H9 (cell line): Measurements from ENCODE around the gene TRNP1. TPM values are rescaled to one million over a fixed set of nuclear protein-coding genes. Genes with fewer than 3 reads are reported as not detected.
A peak's percentile ranks its signal among the peaks of the same experiment; 100 is the strongest.

ENCODE experiments used
- DNase-seq: peaks from one replicate; pipeline ENCODE4 v3.0.0-alpha.2; 2017
- H2AFZ ChIP-seq: one replicate; pipeline ENCODE4 v1.6.1; 2013; ENCODE audit warnings: mild to moderate bottlenecking, low read length, control low read depth, moderate library complexity
- H2AK5ac ChIP-seq: 2 replicates; pipeline ENCODE4 v1.6.1; 2013; ENCODE audit warnings: low read length, control low read depth, mixed read lengths; ENCODE audit not compliant: insufficient read length
- H2BK120ac ChIP-seq: one replicate; pipeline ENCODE4 v1.6.1; 2013; ENCODE audit warnings: low read depth, mild to moderate bottlenecking, low read length, control low read depth, inconsistent platforms; ENCODE audit not compliant: poor library complexity, severe bottlenecking
- H2BK12ac ChIP-seq: 2 replicates; pipeline ENCODE4 v1.6.1; 2013; ENCODE audit warnings: low read length, control low read depth, mixed read lengths, low read depth; ENCODE audit not compliant: insufficient read length
- H2BK15ac ChIP-seq: 2 replicates; pipeline ENCODE4 v1.6.1; 2013; ENCODE audit warnings: low read depth, low read length, control low read depth
- H2BK20ac ChIP-seq: one replicate; pipeline ENCODE4 v1.6.1; 2013; ENCODE audit warnings: low read depth, mild to moderate bottlenecking, low read length, control low read depth, inconsistent platforms; ENCODE audit not compliant: poor library complexity, severe bottlenecking
- H2BK5ac ChIP-seq: 2 replicates; pipeline ENCODE4 v1.6.1; 2013; ENCODE audit warnings: low read length, control low read depth, mixed read lengths; ENCODE audit not compliant: insufficient read length
- H3K14ac ChIP-seq: 2 replicates; pipeline ENCODE4 v1.6.1; 2013; ENCODE audit warnings: low read length, control low read depth; ENCODE audit not compliant: insufficient read depth
- H3K18ac ChIP-seq: 2 replicates; pipeline ENCODE4 v1.6.1; 2013; ENCODE audit warnings: low read depth, mild to moderate bottlenecking, mixed read lengths, low read length, control low read depth; ENCODE audit not compliant: insufficient read length
- H3K23ac ChIP-seq: 2 replicates; pipeline ENCODE4 v1.6.1; 2013; ENCODE audit warnings: low read length, control low read depth, mixed read lengths, low read depth; ENCODE audit not compliant: insufficient read length
- H3K23me2 ChIP-seq: 2 replicates; pipeline ENCODE4 v1.6.1; 2013; ENCODE audit warnings: low read depth, mild to moderate bottlenecking, mixed read lengths, low read length, control low read depth; ENCODE audit not compliant: insufficient read length, poor library complexity, severe bottlenecking
- H3K27ac ChIP-seq: 2 replicates; pipeline ENCODE4 v1.5.1; 2013; ENCODE audit warnings: low read length, control low read depth, mixed read lengths, low read depth; ENCODE audit not compliant: insufficient read length
- H3K27me3 ChIP-seq: 2 replicates; pipeline ENCODE4 v1.6.1; 2013; ENCODE audit warnings: low read length, control low read depth, inconsistent platforms; ENCODE audit not compliant: insufficient read depth
- H3K4ac ChIP-seq: 2 replicates; pipeline ENCODE4 v1.6.1; 2013; ENCODE audit warnings: low read depth, mild to moderate bottlenecking, control low read depth, inconsistent platforms, low read length, moderate library complexity
- H3K4me1 ChIP-seq: 2 replicates; pipeline ENCODE4 v1.6.1; 2013; ENCODE audit warnings: low read length, control low read depth, inconsistent platforms; ENCODE audit not compliant: insufficient read depth
- H3K4me2 ChIP-seq: 2 replicates; pipeline ENCODE4 v1.6.1; 2013; ENCODE audit warnings: low read length, control low read depth, mixed read lengths; ENCODE audit not compliant: insufficient read length, insufficient read depth
- H3K56ac ChIP-seq: 2 replicates; pipeline ENCODE4 v1.6.1; 2013; ENCODE audit warnings: low read depth, mild to moderate bottlenecking, mixed read lengths, low read length, control low read depth; ENCODE audit not compliant: insufficient read length
- H3K79me1 ChIP-seq: 2 replicates; pipeline ENCODE4 v1.6.1; 2013; ENCODE audit warnings: low read depth, mild to moderate bottlenecking, moderate library complexity, low read length, control low read depth, inconsistent platforms; ENCODE audit not compliant: insufficient read depth, poor library complexity, severe bottlenecking
- H3K79me2 ChIP-seq: 2 replicates; pipeline ENCODE4 v1.6.1; 2013; ENCODE audit warnings: low read length, control low read depth, inconsistent platforms; ENCODE audit not compliant: insufficient read depth
- H3K9ac ChIP-seq: 2 replicates; pipeline ENCODE4 v1.6.1; 2013; ENCODE audit warnings: low read length, control low read depth, mixed read lengths; ENCODE audit not compliant: insufficient read length; ENCODE audit errors: extremely low read depth
- H3K9me3 ChIP-seq: one replicate; pipeline ENCODE4 v1.6.1; 2013; ENCODE audit warnings: low read depth, low read length, inconsistent platforms; ENCODE audit not compliant: control insufficient read depth
- H3T11ph ChIP-seq: one replicate; pipeline ENCODE4 v1.6.1; 2013; ENCODE audit warnings: mild to moderate bottlenecking, low read length, control low read depth, inconsistent platforms
- H4K20me1 ChIP-seq: one replicate; pipeline ENCODE4 v1.6.1; 2013; ENCODE audit not compliant: control insufficient read depth, insufficient read length, insufficient read depth
- H4K5ac ChIP-seq: 2 replicates; pipeline ENCODE4 v1.6.1; 2013; ENCODE audit warnings: low read depth, mild to moderate bottlenecking, mixed read lengths, low read length, control low read depth; ENCODE audit not compliant: insufficient read length
- H4K8ac ChIP-seq: replicated peaks from 2 replicates; pipeline ENCODE4 v1.6.1; 2013; ENCODE audit warnings: low read length, control low read depth, mixed read lengths, low read depth; ENCODE audit not compliant: insufficient read length
- H4K91ac ChIP-seq: 2 replicates; pipeline ENCODE4 v1.6.1; 2013; ENCODE audit warnings: low read depth, mild to moderate bottlenecking, moderate library complexity, mixed read lengths, low read length, control low read depth; ENCODE audit not compliant: insufficient read length
- H3K27ac Mint-ChIP-seq, 3 experiments: 2 replicates in 2 of 3; 3 replicates in 1 of 3; pipeline ENCODE4 v1.8.0; 2020 to 2021; ENCODE audit warnings: mixed read lengths in 3 of 3, mild to moderate bottlenecking in 1 of 3, moderate library complexity in 1 of 3
- H3K27me3 Mint-ChIP-seq: 2 replicates; pipeline ENCODE4 v1.8.0; 2021; ENCODE audit warnings: low read depth, mild to moderate bottlenecking, moderate library complexity, mixed read lengths
- H3K36me3 Mint-ChIP-seq, 3 experiments: 2 replicates in 2 of 3; 3 replicates in 1 of 3; pipeline ENCODE4 v1.8.0; 2020 to 2021; ENCODE audit warnings: low read depth in 3 of 3, mixed read lengths in 3 of 3; ENCODE audit not compliant: insufficient read depth in 1 of 3
- H3K4me1 Mint-ChIP-seq, 2 experiments: 2 replicates each; pipeline ENCODE4 v1.8.0; 2020; ENCODE audit warnings: mixed read lengths in 2 of 2
- H3K4me3 Mint-ChIP-seq, 2 experiments: 2 replicates in 1 of 2; 3 replicates in 1 of 2; pipeline ENCODE4 v1.8.0; 2020 to 2021; ENCODE audit warnings: mild to moderate bottlenecking in 2 of 2, mixed read lengths in 2 of 2, moderate library complexity in 1 of 2
- H3K9me3 Mint-ChIP-seq, 2 experiments: 2 replicates in 1 of 2; 3 replicates in 1 of 2; pipeline ENCODE4 v1.8.0; 2020; ENCODE audit warnings: mild to moderate bottlenecking in 2 of 2, mixed read lengths in 2 of 2, moderate library complexity in 1 of 2
- CTCF ChIP-seq: fragments of 200-600 bp; sonication (generic); conservative IDR thresholded peaks from 3 replicates; pipeline ENCODE4 v1.8.0; 2021; ENCODE audit warnings: antibody characterized with exemption, mild to moderate bottlenecking
- WGBS: extraction: QIAGEN DNeasy Blood & Tissue Kit; methylation state at CpG from one replicate; pipeline ENCODE4 v1.1.7; 2013; ENCODE audit warnings: missing lambda C conversion rate, low lambda C conversion rate, mixed read lengths; ENCODE audit not compliant: insufficient read length; ENCODE audit errors: extremely low coverage; 5-methylcytosine and 5-hydroxymethylcytosine counted together
- total RNA-seq: library from RNA; stranded (reverse); gene quantifications from 2 replicates; pipeline ENCODE4 v1.2.1, GENCODE V29; 2021

TRNP1 gene
- total RNA-seq, 1 experiment from 2014 or later, result 39.0 TPM

DNA sequence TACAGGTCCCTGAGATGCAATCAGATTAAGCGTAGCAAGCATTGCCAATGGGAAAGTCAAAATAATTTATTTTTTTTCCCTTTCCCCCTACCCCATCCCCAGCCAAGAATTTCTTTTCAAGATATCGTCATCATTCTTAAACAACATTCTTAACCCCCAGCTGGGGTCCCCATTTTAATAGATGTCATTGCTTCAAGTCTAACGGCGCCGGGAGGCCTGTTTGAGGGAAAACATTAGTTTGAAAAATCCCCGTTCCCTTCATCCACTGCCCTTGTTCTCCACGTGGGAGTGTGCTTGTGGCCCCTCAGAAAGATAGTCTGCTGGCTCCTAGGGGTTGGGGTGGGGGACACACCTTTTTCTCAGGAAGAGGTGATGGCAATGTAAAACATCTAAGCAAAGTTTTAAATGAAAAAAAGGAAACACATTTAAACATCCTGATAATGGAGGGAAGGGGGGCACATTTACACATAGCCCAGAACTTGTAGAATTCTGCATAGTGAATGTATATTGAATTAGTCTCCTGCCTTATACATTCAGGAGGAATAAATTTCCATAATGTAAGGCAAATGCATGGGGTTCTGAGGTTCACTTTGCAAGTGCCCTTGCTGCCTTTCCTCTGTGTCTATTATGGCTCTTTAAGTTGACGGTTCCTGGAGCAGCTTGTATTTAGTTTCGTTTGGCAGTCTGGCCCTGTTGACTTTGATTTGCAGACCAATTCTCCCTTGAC is 6.8 kb downstream of the TRNP1 start:
- H4K91ac ChIP-seq, result no peak overlapping the region
- no peak overlapping the region for H3K4ac ChIP-seq
- H3K27ac ChIP-seq, result peak overlapping the region; percentile 91
- no peak overlapping the region for H2BK20ac ChIP-seq
- H2BK120ac ChIP-seq, result no peak overlapping the region
- TF ChIP-seq CTCF, result no peak
- H3K27me3 ChIP-seq, result no peaks in the 10 kb centered on the region
- H4K8ac ChIP-seq, result no peak overlapping the region
- no peak overlapping the region for H3K56ac ChIP-seq
- H4K5ac ChIP-seq, result peak overlapping the region; percentile 42
- peaks cover 85% of the 10 kb centered on the region in 2 experiments for H3K4me1 Mint-ChIP-seq
- DNase-seq, result no peak
- peak overlapping the region in 1 of 2 experiments; percentile 62; a peak in 2 of 5 replicates for H3K4me3 Mint-ChIP-seq
- H3K9ac ChIP-seq, result no peak overlapping the region
- H3K23ac ChIP-seq, result no peak overlapping the region
- H2AFZ ChIP-seq, result no peak overlapping the region
- peaks cover 20 to 66% (median 54%) of the 10 kb centered on the region in 3 experiments; a peak in 6 of 7 replicates for H3K36me3 Mint-ChIP-seq
- no peaks in the 10 kb centered on the region for H3K27me3 Mint-ChIP-seq
- H3K4me2 ChIP-seq, result no peak overlapping the region
- peak overlapping the region; percentile 96 for H2AK5ac ChIP-seq
- no peak overlapping the region; the same call in 1 of the 2 replicates for H2BK15ac ChIP-seq
- H3K9me3 ChIP-seq, result no peaks in the 10 kb centered on the region
- H3K9me3 Mint-ChIP-seq, result no peaks in the 10 kb centered on the region
- H2BK12ac ChIP-seq, result peak overlapping the region; percentile 90
- H2BK5ac ChIP-seq, result no peak overlapping the region
- no peak overlapping the region for H3T11ph ChIP-seq
- H3K79me2 ChIP-seq, result peaks cover 1% of the 10 kb centered on the region; the same call in 1 of the 2 replicates
- H3K27ac Mint-ChIP-seq, result peak overlapping the region; percentile 98 to 99 (median 98)
- peaks cover 26% of the 10 kb centered on the region for H3K4me1 ChIP-seq
- H3K18ac ChIP-seq, result peak overlapping the region; percentile 93
- peaks cover 6% of the 10 kb centered on the region for H3K23me2 ChIP-seq
- H4K20me1 ChIP-seq, result no peaks in the 10 kb centered on the region
- peak overlapping the region; percentile 50; the same call in 1 of the 2 replicates for H3K14ac ChIP-seq
- no peaks in the 10 kb centered on the region for H3K79me1 ChIP-seq
- WGBS, result no CpG with 5 or more reads among the region's 9 CpGs
